T47D (cell line): Measurements from ENCODE around the gene IGSF21.

ENCODE experiments used
- DNase-seq, 2 experiments: peaks; one replicate each; pipeline versions ENCODE4 v3.0.0 to v3.0.0-alpha.2; 2011 to 2012; ENCODE audit warnings: low read depth in 1 of 2, low spot score in 1 of 2
- JUND ChIP-seq: IDR thresholded peaks from 2 replicates; pipeline ENCODE4 v1.6.1; 2012; ENCODE audit warnings: low read depth
- in situ Hi-C: cut with HindIII; loops from 2 replicates; pipeline ENCODE4 v1.10.0; 2016; ENCODE audit warnings: low sequenced_read_pairs, low pct_unique_long_range_greater_than_20kb

Gene IGSF21

GRCh38 chr1:18100491-18101063 lies 7.0 kb upstream of the IGSF21 start:
- no peak for TF ChIP-seq JUND
- peak; percentile 60 to 70 for DNase-seq
- in situ Hi-C loops = no loop called here

- no peak for DNase-seq
- TF ChIP-seq JUND = no peak
- in situ Hi-C loops = no loop called here
Measured at GRCh38 chr1:18101508-18101907, 6.1 kb upstream of the IGSF21 start.

GRCh38 chr1:18103788-18104421 lies 3.7 kb upstream of the IGSF21 start:
- DNase-seq = no peak
- in situ Hi-C loops = no loop called here

GRCh38 chr1:18104546-18105100 lies 3.0 kb upstream of the IGSF21 start:
- in situ Hi-C loops = no loop called here
- DNase-seq = no peak
- no peak for TF ChIP-seq JUND

More at GRCh38 chr1:18103788-18104421, 3.7 kb upstream of the IGSF21 start:
- TF ChIP-seq JUND = no peak

GRCh38 chr1:18105196-18105595 lies 2.4 kb upstream of the IGSF21 start:
- in situ Hi-C loops = no loop called here
- no peak for TF ChIP-seq JUND

GRCh38 chr1:18108299-18109057 lies 880 bp downstream of the IGSF21 start:
- no peak for TF ChIP-seq JUND
- in situ Hi-C loops = no loop called here

More at GRCh38 chr1:18105196-18105595, 2.4 kb upstream of the IGSF21 start:
- no peak for DNase-seq

GRCh38 chr1:18109058-18109755 lies 1.6 kb downstream of the IGSF21 start:
- in situ Hi-C loops = no loop called here
- DNase-seq = peak; percentile 35 to 59
- TF ChIP-seq JUND = no peak

More at GRCh38 chr1:18108299-18109057, 880 bp downstream of the IGSF21 start:
- DNase-seq = no peak

- no peak for TF ChIP-seq JUND
- DNase-seq = peak; percentile 13 to 28
- in situ Hi-C loops = no loop called here
Measured at GRCh38 chr1:18109756-18110597, 2.4 kb downstream of the IGSF21 start.

- TF ChIP-seq JUND = no peak
- no peak for DNase-seq
- in situ Hi-C loops = no loop called here
Measured at GRCh38 chr1:18110598-18110939, 3.0 kb downstream of the IGSF21 start.

- DNase-seq = no peak
- TF ChIP-seq JUND = no peak
- in situ Hi-C loops = no loop called here
Measured at GRCh38 chr1:18110968-18111367, 3.4 kb downstream of the IGSF21 start.

GRCh38 chr1:18111605-18112297 lies 4.2 kb downstream of the IGSF21 start:
- in situ Hi-C loops = no loop called here
- no peak for DNase-seq
- TF ChIP-seq JUND = no peak

GRCh38 chr1:18112611-18113010 lies 5.0 kb downstream of the IGSF21 start:
- TF ChIP-seq JUND = no peak
- in situ Hi-C loops = no loop called here
- no peak for DNase-seq
